ENCODE measurements around the gene PDE1A. TPM values are rescaled to one million over a fixed set of nuclear protein-coding genes. Genes with fewer than 3 reads are reported as not detected.

The PDE1A gene
- polyA plus RNA-seq, 1 of the 3 experiments (the other 2 are of a cell fraction), result 0.08 TPM

DNA sequence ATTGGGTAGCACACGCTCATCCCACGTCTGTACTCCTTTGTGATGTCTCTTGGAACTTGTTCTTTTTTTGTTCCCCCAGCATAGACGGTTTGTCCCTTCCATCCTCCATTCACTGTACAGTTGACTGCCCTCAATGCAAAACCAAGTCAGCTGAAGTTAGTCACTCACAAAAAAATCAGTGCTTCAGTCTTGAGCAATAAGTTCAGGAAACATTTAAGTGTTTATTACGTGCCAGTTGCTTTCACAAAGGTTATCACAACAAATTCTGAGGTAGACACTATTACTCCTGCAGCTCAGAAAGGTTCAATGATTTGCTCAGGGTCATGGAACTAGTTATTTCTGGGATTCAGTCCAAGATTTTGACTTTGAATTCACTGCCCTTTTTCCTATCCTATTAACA is 102.2 kb downstream of the PDE1A start:
- no peaks in the 10 kb centered on the region for H3K9me3 ChIP-seq
- CTCF ChIA-PET, result no interaction called here
- H4K20me1 ChIP-seq (ENCODE audit: insufficient read depth), result no peaks in the 10 kb centered on the region
- H3K9ac ChIP-seq, result no peak overlapping the region
- H3K4me1 ChIP-seq (ENCODE audit: control insufficient read depth in 1 of 2, insufficient read depth in 2 of 2, low read depth in 1 of 2, low read length in 1 of 2), result no peaks in the 10 kb centered on the region
- WGBS (ENCODE audit: low lambda C conversion rate), result 80% methylated on average over 4 of the region's 4 CpGs
- H3K36me3 ChIP-seq (replicated peaks in 1 of 2; ENCODE audit: control insufficient read depth in 1 of 2, insufficient read depth in 2 of 2, low read length in 1 of 2), result no peaks in the 10 kb centered on the region
- no peaks in the 10 kb centered on the region for H3F3A ChIP-seq (replicated peaks; ENCODE audit: insufficient read depth)
- H3K79me2 ChIP-seq (ENCODE audit: insufficient read depth), result no peaks in the 10 kb centered on the region
- POLR2A ChIA-PET, result no interaction called here
- TF ChIP-seq, protein P1, sequence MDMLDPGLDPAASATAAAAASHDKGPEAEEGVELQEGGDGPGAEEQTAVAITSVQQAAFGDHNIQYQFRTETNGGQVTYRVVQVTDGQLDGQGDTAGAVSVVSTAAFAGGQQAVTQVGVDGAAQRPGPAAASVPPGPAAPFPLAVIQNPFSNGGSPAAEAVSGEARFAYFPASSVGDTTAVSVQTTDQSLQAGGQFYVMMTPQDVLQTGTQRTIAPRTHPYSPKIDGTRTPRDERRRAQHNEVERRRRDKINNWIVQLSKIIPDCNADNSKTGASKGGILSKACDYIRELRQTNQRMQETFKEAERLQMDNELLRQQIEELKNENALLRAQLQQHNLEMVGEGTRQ (IDR thresholded peaks at IDR 0.05; ENCODE audit: borderline replicate concordance, low read depth, low read length), result no peak
- no peak for TF ChIP-seq POLR2AphosphoS5 (IDR thresholded peaks at IDR 0.05; ENCODE audit: low read depth, low read length)
- TF ChIP-seq RFX5 (IDR thresholded peaks at IDR 0.05; ENCODE audit: low read length), result no peak
- TF ChIP-seq YY1 (IDR thresholded peaks at IDR 0.05; ENCODE audit: low read depth), result no peak
- no peak for TF ChIP-seq MXI1 (IDR thresholded peaks at IDR 0.05; ENCODE audit: low read depth, low read length)
- TF ChIP-seq GATA2 (CRISPR knock-in tag; IDR thresholded peaks at IDR 0.05), result no peak
- TF ChIP-seq EZH2phosphoT487 (IDR thresholded peaks at IDR 0.05; ENCODE audit: borderline replicate concordance, low read depth), result no peak
- TF ChIP-seq FOXM1 (IDR thresholded peaks at IDR 0.05; ENCODE audit: low read depth), result no peak
- TF ChIP-seq TEAD4 (IDR thresholded peaks at IDR 0.05; ENCODE audit: borderline replicate concordance, insufficient read depth), result no peak
- TF ChIP-seq TCF12 (IDR thresholded peaks at IDR 0.05), result no peak
- TF ChIP-seq ELF1 (IDR thresholded peaks at IDR 0.05), result no peak
- TF ChIP-seq, protein P2, sequence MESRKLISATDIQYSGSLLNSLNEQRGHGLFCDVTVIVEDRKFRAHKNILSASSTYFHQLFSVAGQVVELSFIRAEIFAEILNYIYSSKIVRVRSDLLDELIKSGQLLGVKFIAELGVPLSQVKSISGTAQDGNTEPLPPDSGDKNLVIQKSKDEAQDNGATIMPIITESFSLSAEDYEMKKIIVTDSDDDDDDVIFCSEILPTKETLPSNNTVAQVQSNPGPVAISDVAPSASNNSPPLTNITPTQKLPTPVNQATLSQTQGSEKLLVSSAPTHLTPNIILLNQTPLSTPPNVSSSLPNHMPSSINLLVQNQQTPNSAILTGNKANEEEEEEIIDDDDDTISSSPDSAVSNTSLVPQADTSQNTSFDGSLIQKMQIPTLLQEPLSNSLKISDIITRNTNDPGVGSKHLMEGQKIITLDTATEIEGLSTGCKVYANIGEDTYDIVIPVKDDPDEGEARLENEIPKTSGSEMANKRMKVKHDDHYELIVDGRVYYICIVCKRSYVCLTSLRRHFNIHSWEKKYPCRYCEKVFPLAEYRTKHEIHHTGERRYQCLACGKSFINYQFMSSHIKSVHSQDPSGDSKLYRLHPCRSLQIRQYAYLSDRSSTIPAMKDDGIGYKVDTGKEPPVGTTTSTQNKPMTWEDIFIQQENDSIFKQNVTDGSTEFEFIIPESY (IDR thresholded peaks at IDR 0.05; ENCODE audit: borderline replicate concordance, low read depth), result no peak
- TF ChIP-seq, protein P3, sequence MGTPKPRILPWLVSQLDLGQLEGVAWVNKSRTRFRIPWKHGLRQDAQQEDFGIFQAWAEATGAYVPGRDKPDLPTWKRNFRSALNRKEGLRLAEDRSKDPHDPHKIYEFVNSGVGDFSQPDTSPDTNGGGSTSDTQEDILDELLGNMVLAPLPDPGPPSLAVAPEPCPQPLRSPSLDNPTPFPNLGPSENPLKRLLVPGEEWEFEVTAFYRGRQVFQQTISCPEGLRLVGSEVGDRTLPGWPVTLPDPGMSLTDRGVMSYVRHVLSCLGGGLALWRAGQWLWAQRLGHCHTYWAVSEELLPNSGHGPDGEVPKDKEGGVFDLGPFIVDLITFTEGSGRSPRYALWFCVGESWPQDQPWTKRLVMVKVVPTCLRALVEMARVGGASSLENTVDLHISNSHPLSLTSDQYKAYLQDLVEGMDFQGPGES (IDR thresholded peaks at IDR 0.05; ENCODE audit: low read depth, low read length), result no peak
- no peak for TF ChIP-seq CHD2 (IDR thresholded peaks at IDR 0.05; ENCODE audit: low read length, partially characterized antibody)
- TF ChIP-seq SIN3A (IDR thresholded peaks at IDR 0.05; ENCODE audit: borderline replicate concordance, low read depth, low read length), result no peak
- no peak for TF ChIP-seq RCOR1 (IDR thresholded peaks at IDR 0.05; ENCODE audit: low read length)
- TF ChIP-seq, protein P4, sequence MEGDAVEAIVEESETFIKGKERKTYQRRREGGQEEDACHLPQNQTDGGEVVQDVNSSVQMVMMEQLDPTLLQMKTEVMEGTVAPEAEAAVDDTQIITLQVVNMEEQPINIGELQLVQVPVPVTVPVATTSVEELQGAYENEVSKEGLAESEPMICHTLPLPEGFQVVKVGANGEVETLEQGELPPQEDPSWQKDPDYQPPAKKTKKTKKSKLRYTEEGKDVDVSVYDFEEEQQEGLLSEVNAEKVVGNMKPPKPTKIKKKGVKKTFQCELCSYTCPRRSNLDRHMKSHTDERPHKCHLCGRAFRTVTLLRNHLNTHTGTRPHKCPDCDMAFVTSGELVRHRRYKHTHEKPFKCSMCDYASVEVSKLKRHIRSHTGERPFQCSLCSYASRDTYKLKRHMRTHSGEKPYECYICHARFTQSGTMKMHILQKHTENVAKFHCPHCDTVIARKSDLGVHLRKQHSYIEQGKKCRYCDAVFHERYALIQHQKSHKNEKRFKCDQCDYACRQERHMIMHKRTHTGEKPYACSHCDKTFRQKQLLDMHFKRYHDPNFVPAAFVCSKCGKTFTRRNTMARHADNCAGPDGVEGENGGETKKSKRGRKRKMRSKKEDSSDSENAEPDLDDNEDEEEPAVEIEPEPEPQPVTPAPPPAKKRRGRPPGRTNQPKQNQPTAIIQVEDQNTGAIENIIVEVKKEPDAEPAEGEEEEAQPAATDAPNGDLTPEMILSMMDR (IDR thresholded peaks at IDR 0.05), result no peak
- H3K27me3 ChIP-seq (ENCODE audit: insufficient read depth), result no peaks in the 10 kb centered on the region
- no peak overlapping the region for H3K4me3 ChIP-seq (ENCODE audit: low read depth in 2 of 2, low read length in 1 of 2)
- H2AFZ ChIP-seq (ENCODE audit: low read depth), result no peak overlapping the region
- H3K4me2 ChIP-seq, result no peak overlapping the region
- DNase-seq, result no peak
- no peaks in the 10 kb centered on the region for H3K9me2 ChIP-seq
- no peak overlapping the region for H3K27ac ChIP-seq (ENCODE audit: low read depth in 2 of 2, low read length in 1 of 2)

Data from SK-N-SH (cell line).